OCI-LY1 (cell line): ENCODE measurements around the gene NT5C2.
"Not testable (repeated sequence)": the region's sequence is repeated elsewhere in the genome, so short reads cannot be mapped to it uniquely, and the experiment has no call there.

ENCODE experiments used
- H2AFZ ChIP-seq: fragments of 200-600 bp; sonication (generic), shearing (Covaris generic); 2 replicates; pipeline ENCODE4 v1.6.0; 2014; ENCODE audit warnings: antibody characterized with exemption, mild to moderate bottlenecking, low read length
- H3F3A ChIP-seq: fragments of 200-600 bp; sonication (generic), shearing (Covaris generic); 2 replicates; pipeline ENCODE4 v1.6.0; 2014; ENCODE audit warnings: mild to moderate bottlenecking, antibody characterized with exemption, low read length, moderate library complexity; ENCODE audit not compliant: insufficient read depth
- H3K27ac ChIP-seq: fragments of 200-600 bp; sonication (generic); 2 replicates; pipeline ENCODE4 v1.5.1; 2014; ENCODE audit warnings: low read length, mixed run types, mild to moderate bottlenecking, low read depth; ENCODE audit not compliant: poor library complexity, severe bottlenecking
- H3K27me3 ChIP-seq: fragments of 200-600 bp; sonication (generic); 2 replicates; pipeline ENCODE4 v1.6.0; 2014; ENCODE audit warnings: antibody characterized with exemption, mild to moderate bottlenecking, low read length, moderate library complexity; ENCODE audit not compliant: insufficient read depth
- H3K36me3 ChIP-seq: fragments of 200-600 bp; sonication (generic); 2 replicates; pipeline ENCODE4 v1.6.1; 2014; ENCODE audit warnings: mild to moderate bottlenecking, antibody characterized with exemption, low read length, moderate library complexity, mixed read lengths; ENCODE audit not compliant: insufficient read depth
- H3K4me1 ChIP-seq: fragments of 200-600 bp; sonication (generic); 2 replicates; pipeline ENCODE4 v1.5.1; 2014; ENCODE audit warnings: mild to moderate bottlenecking, low read length, moderate library complexity; ENCODE audit not compliant: insufficient read depth, severe bottlenecking
- H3K4me2 ChIP-seq: fragments of 200-600 bp; sonication (generic), shearing (Covaris generic); 2 replicates; pipeline ENCODE4 v1.6.1; 2014; ENCODE audit warnings: low read length
- H3K4me3 ChIP-seq: fragments of 200-600 bp; sonication (generic); 2 replicates; pipeline ENCODE4 v1.5.1; 2014; ENCODE audit warnings: low read length, low read depth, mild to moderate bottlenecking, mixed read lengths; ENCODE audit not compliant: poor library complexity, severe bottlenecking
- H3K79me2 ChIP-seq: fragments of 200-600 bp; shearing (Covaris generic); 2 replicates; pipeline ENCODE4 v1.6.1; 2016; ENCODE audit warnings: mixed run types, low read length, mixed read lengths; ENCODE audit not compliant: insufficient read depth
- H3K9ac ChIP-seq: fragments of 200-600 bp; sonication (generic), shearing (Covaris generic); 2 replicates; pipeline ENCODE4 v1.6.1; 2014; ENCODE audit warnings: mild to moderate bottlenecking, low read length, mixed read lengths
- H3K9me2 ChIP-seq: fragments of 200-600 bp; sonication (generic), shearing (Covaris generic); 2 replicates; pipeline ENCODE4 v1.6.1; 2014; ENCODE audit warnings: low read depth, mild to moderate bottlenecking, low read length, mixed read lengths
- H3K9me3 ChIP-seq: fragments of 200-600 bp; shearing (Covaris generic); 2 replicates; pipeline ENCODE4 v1.6.1; 2014; ENCODE audit warnings: low read length, mixed read lengths
- H4K20me1 ChIP-seq: fragments of 200-600 bp; sonication (generic), shearing (Covaris generic); 2 replicates; pipeline ENCODE4 v1.6.0; 2016; ENCODE audit warnings: mild to moderate bottlenecking, low read length; ENCODE audit not compliant: insufficient read depth
- CTCF ChIP-seq: fragments of 200-600 bp; sonication (generic), shearing (Covaris generic); IDR thresholded peaks from 2 replicates; pipeline ENCODE4 v1.5.1; 2017; ENCODE audit warnings: mild to moderate bottlenecking, antibody characterized with exemption, low read length, moderate library complexity, mixed read lengths
- EZH2 ChIP-seq: fragments of 200-600 bp; sonication (generic), shearing (Covaris generic); IDR thresholded peaks from 2 replicates; pipeline ENCODE4 v1.8.0; 2017; ENCODE audit warnings: borderline replicate concordance, mixed run types, mild to moderate bottlenecking, antibody characterized with exemption, low read length, moderate library complexity, mixed read lengths

NT5C2 gene

DNA sequence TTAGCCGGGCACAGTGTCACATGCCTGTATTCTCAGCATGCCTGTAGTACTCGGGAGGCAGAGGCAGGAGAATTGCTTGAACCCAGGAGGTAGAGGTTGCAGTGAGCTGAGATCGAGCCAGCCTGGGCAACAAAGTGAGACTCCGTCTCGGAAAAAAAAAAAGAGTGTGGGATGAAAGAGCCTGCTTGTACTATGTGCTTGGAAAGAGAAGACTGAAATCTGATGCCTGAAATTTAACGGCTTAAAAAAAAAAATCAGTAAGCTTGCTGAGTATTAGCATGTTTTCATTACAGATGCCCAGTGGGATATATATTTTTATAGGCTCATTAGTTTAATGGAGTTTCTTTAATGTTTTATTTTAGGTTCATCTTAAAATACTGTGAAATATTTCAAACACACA, 4.2 kb downstream of the NT5C2 start:
- Histone ChIP-seq H3K9ac (no peak overlapping the region), H4K20me1 (no peaks in the 10 kb centered on the region)

DNA sequence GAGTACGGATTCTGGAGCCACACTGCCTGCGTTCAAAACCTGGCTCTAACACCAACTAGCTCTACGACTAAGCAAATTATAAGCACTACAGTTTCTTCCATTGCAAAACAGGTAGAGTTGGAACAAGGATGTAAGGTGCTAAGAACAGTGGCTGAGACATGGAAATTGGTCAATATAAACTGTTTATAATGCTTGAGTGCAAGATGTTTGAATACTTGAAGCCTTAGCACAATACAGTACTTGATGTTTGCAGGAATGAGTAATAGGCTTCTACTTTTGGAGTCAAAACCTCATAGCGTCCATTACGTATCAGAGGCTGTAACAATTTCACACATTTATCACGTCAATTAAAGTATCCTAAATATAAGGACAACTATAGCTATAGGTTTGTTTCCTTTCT, 6.9 kb downstream of the NT5C2 start:
- Histone ChIP-seq H4K20me1 (no peaks in the 10 kb centered on the region), H3F3A (no peaks in the 10 kb centered on the region), H3K36me3 (peaks cover 14% of the 10 kb centered on the region; the same call in 1 of the 2 replicates), H3K4me3 (peak overlapping the region; percentile 20), H3K27me3 (no peaks in the 10 kb centered on the region), H3K79me2 (peaks cover 87% of the 10 kb centered on the region), H3K9me3 (no peaks in the 10 kb centered on the region), H3K9ac (peak overlapping the region; percentile 33; the same call in 1 of the 2 replicates), H3K9me2 (no peaks in the 10 kb centered on the region), H2AFZ (no peak overlapping the region), H3K4me2 (peak overlapping the region; percentile 66), H3K27ac (peak overlapping the region; percentile 98), H3K4me1 (peaks cover 83% of the 10 kb centered on the region)
- TF ChIP-seq CTCF = no peak
- TF ChIP-seq EZH2 = no peak

More for the DNA sequence above, 4.2 kb downstream of the NT5C2 start:
- Histone ChIP-seq H2AFZ (no peak overlapping the region), H3K9me3 (no peaks in the 10 kb centered on the region), H3K4me2 (no peak overlapping the region), H3K4me1 (peaks cover 70% of the 10 kb centered on the region), H3K27ac (no peak overlapping the region), H3K79me2 (peaks cover 87% of the 10 kb centered on the region), H3K27me3 (no peaks in the 10 kb centered on the region), H3K4me3 (no peak overlapping the region), H3K9me2 (no peaks in the 10 kb centered on the region), H3K36me3 (peaks cover 14% of the 10 kb centered on the region; the same call in 1 of the 2 replicates), H3F3A (no peaks in the 10 kb centered on the region)
- TF ChIP-seq CTCF = no peak
- TF ChIP-seq EZH2 = no peak

GRCh38 chr10:103184615-103185014, 8.5 kb downstream of the NT5C2 start:
- Histone ChIP-seq H3K4me2 (peak overlapping the region; percentile 66), H3K36me3 (peaks cover 22% of the 10 kb centered on the region), H3K27ac (peak overlapping the region; percentile 98), H3K9ac (peak overlapping the region; percentile 34), H3F3A (no peaks in the 10 kb centered on the region), H3K79me2 (peaks cover 83% of the 10 kb centered on the region), H3K4me3 (peak overlapping the region; percentile 33), H3K27me3 (no peaks in the 10 kb centered on the region), H2AFZ (no peak overlapping the region), H3K9me2 (no peaks in the 10 kb centered on the region), H3K9me3 (no peaks in the 10 kb centered on the region), H3K4me1 (peaks cover 86% of the 10 kb centered on the region), H4K20me1 (no peaks in the 10 kb centered on the region)
- TF ChIP-seq CTCF = no peak
- no peak for TF ChIP-seq EZH2

- Histone ChIP-seq H3K36me3 (peaks cover 28% of the 10 kb centered on the region), H3K9ac (peak overlapping the region; percentile 34), H3K27ac (peak overlapping the region; percentile 98), H3K4me2 (peak overlapping the region; percentile 66), H3K4me3 (peak overlapping the region; percentile 33), H3K79me2 (peaks cover 82% of the 10 kb centered on the region), H3K4me1 (peaks cover 91% of the 10 kb centered on the region)
- H2AFZ ChIP-seq, H3F3A ChIP-seq, H3K27me3 ChIP-seq, H3K9me2 ChIP-seq, H4K20me1 ChIP-seq, H3K9me3 ChIP-seq: not testable (repeated sequence)
Observed at GRCh38 chr10:103183991-103184451, 9.1 kb downstream of the NT5C2 start.
